GM23338 (cell line): Measurements from ENCODE around the gene ANXA6. TPM values are rescaled to one million over a fixed set of nuclear protein-coding genes. Genes with fewer than 3 reads are reported as not detected.

Source experiments
- ATAC-seq: fragments of 200-7000 bp; cut with Tn5 transposase; 3 replicates; pipeline ENCODE4 v1.9.1; 2020
- DNase-seq: peaks from one replicate; pipeline ENCODE4 v3.0.0-alpha.2; 2015; ENCODE audit warnings: low spot score
- H2AFZ ChIP-seq: fragments of 200-600 bp; sonication (generic); 2 replicates; pipeline ENCODE4 v1.8.0; 2016; ENCODE audit warnings: antibody characterized with exemption, mild to moderate bottlenecking, moderate library complexity
- H3F3A ChIP-seq: fragments of 200-600 bp; sonication (generic); replicated peaks from 2 replicates; pipeline ENCODE4 v1.8.0; 2017; ENCODE audit warnings: antibody characterized with exemption, mixed run types, low read depth
- H3K27ac ChIP-seq: fragments of 200-600 bp; sonication (generic); 2 replicates; pipeline ENCODE4 v1.6.1; 2016; ENCODE audit warnings: low read depth
- H3K27me3 ChIP-seq: fragments of 200-600 bp; sonication (generic); 2 replicates; pipeline ENCODE4 v1.8.0; 2016; ENCODE audit warnings: mild to moderate bottlenecking, mixed run types, moderate library complexity; ENCODE audit not compliant: insufficient read depth
- H3K36me3 ChIP-seq: fragments of 200-600 bp; sonication (generic); 2 replicates; pipeline ENCODE4 v1.8.0; 2016; ENCODE audit warnings: mild to moderate bottlenecking; ENCODE audit not compliant: insufficient read depth
- H3K4me1 ChIP-seq: fragments of 200-600 bp; sonication (generic); 2 replicates; pipeline ENCODE4 v1.8.0; 2016; ENCODE audit warnings: mild to moderate bottlenecking, moderate library complexity; ENCODE audit not compliant: insufficient read depth
- H3K4me2 ChIP-seq: fragments of 200-600 bp; sonication (generic); 2 replicates; pipeline ENCODE4 v1.7.1; 2017; ENCODE audit warnings: mixed run types
- H3K4me3 ChIP-seq: fragments of 200-600 bp; sonication (generic); 2 replicates; pipeline ENCODE4 v1.6.1; 2016; ENCODE audit warnings: mixed run types
- H3K79me2 ChIP-seq: fragments of 200-600 bp; sonication (generic); replicated peaks from 2 replicates; pipeline ENCODE4 v1.8.0; 2017; ENCODE audit warnings: mild to moderate bottlenecking; ENCODE audit not compliant: insufficient read depth
- H3K9me2 ChIP-seq: fragments of 200-600 bp; sonication (generic); 2 replicates; pipeline ENCODE4 v1.8.0; 2017; ENCODE audit not compliant: insufficient read depth
- H4K20me1 ChIP-seq: fragments of 200-600 bp; sonication (generic); replicated peaks from 2 replicates; pipeline ENCODE4 v1.8.0; 2017; ENCODE audit warnings: mild to moderate bottlenecking; ENCODE audit not compliant: insufficient read depth
- H3K27ac Mint-ChIP-seq: 2 replicates; pipeline ENCODE4 v1.8.0; 2020; ENCODE audit warnings: inconsistent platforms, mild to moderate bottlenecking, moderate library complexity, mixed read lengths
- H3K27me3 Mint-ChIP-seq: 3 replicates; pipeline ENCODE4 v1.8.0; 2022; ENCODE audit warnings: low read depth, mild to moderate bottlenecking, moderate library complexity, mixed read lengths, inconsistent platforms; ENCODE audit not compliant: insufficient read depth, poor library complexity
- H3K36me3 Mint-ChIP-seq: 3 replicates; pipeline ENCODE4 v1.8.0; 2021; ENCODE audit warnings: low read depth, mild to moderate bottlenecking, inconsistent platforms, moderate library complexity, mixed read lengths
- H3K4me1 Mint-ChIP-seq: 3 replicates; pipeline ENCODE4 v1.8.0; 2020; ENCODE audit warnings: mild to moderate bottlenecking, inconsistent platforms, mixed read lengths
- H3K4me3 Mint-ChIP-seq: 3 replicates; pipeline ENCODE4 v1.8.0; 2021; ENCODE audit warnings: moderate library complexity, mild to moderate bottlenecking, inconsistent platforms, mixed read lengths
- H3K9me3 Mint-ChIP-seq: 3 replicates; pipeline ENCODE4 v1.8.0; 2020; ENCODE audit warnings: moderate library complexity, mild to moderate bottlenecking, inconsistent platforms, mixed read lengths
- CREB1 ChIP-seq: fragments of 250-450 bp; sonication (Bioruptor Pico); IDR thresholded peaks from 2 replicates; pipeline ENCODE4 v1.5.0; 2020; ENCODE audit warnings: low read depth, mild to moderate bottlenecking, moderate library complexity
- EZH2 ChIP-seq: fragments of 200-600 bp; sonication (generic); IDR thresholded peaks from one replicate; pipeline ENCODE4 v1.8.0; 2017; ENCODE audit warnings: antibody characterized with exemption, mild to moderate bottlenecking, low read depth; ENCODE audit not compliant: unreplicated experiment
- EZH2phosphoT487 ChIP-seq: fragments of 200-600 bp; sonication (generic); IDR thresholded peaks from one replicate; pipeline ENCODE4 v1.8.1; 2018; ENCODE audit warnings: antibody characterized with exemption; ENCODE audit not compliant: unreplicated experiment
- JUNB ChIP-seq: IDR thresholded peaks from one replicate; pipeline ENCODE4 v1.6.1; 2016; ENCODE audit warnings: antibody characterized with exemption; ENCODE audit not compliant: unreplicated experiment
- NANOG ChIP-seq: IDR thresholded peaks from 2 replicates; pipeline ENCODE4 v1.6.1; 2016; ENCODE audit warnings: antibody characterized with exemption, borderline replicate concordance
- POLR2AphosphoS5 ChIP-seq: IDR thresholded peaks from 2 replicates; pipeline ENCODE4 v1.6.1; 2016; ENCODE audit warnings: antibody characterized with exemption, low read depth
- STAT1 ChIP-seq: IDR thresholded peaks from one replicate; pipeline ENCODE4 v1.6.1; 2016; ENCODE audit warnings: antibody characterized with exemption; ENCODE audit not compliant: unreplicated experiment
- ZNF331 ChIP-seq: fragments of 250-450 bp; sonication (Bioruptor Pico); IDR thresholded peaks from 2 replicates; pipeline ENCODE4 v1.5.0; 2020; ENCODE audit warnings: low read depth, mild to moderate bottlenecking, moderate library complexity
- polyA plus RNA-seq: library from polyadenylated mRNA; unstranded; fragments of >200 nt; fragmentation: Nextera tagmentation; extraction: Ambion mirVana; gene quantifications from 2 replicates; pipeline ENCODE4 v1.2.1, GENCODE V29; 2016
- total RNA-seq: library from RNA; depleted of rRNA; stranded (reverse); fragments of >200 nt; shearing (Covaris generic); gene quantifications from 2 replicates; pipeline ENCODE4 v1.2.3, GENCODE V29; 2014
- TF ChIP-seq, protein P1 (sequence below): IDR thresholded peaks from 2 replicates; pipeline ENCODE4 v1.6.1; 2016; ENCODE audit warnings: antibody characterized with exemption
- TF ChIP-seq, protein P2 (sequence below): IDR thresholded peaks from one replicate; pipeline ENCODE4 v1.6.1; 2018; ENCODE audit warnings: antibody characterized with exemption; ENCODE audit not compliant: unreplicated experiment
- TF ChIP-seq, protein P3 (sequence below): fragments of 250-450 bp; sonication (Bioruptor Pico); IDR thresholded peaks from 2 replicates; pipeline ENCODE4 v1.5.0; 2020; ENCODE audit warnings: mild to moderate bottlenecking, moderate library complexity

The ANXA6 gene
- total and polyA plus RNA-seq, 2 experiments from 2014 or later: 26.5 to 110 TPM

DNA sequence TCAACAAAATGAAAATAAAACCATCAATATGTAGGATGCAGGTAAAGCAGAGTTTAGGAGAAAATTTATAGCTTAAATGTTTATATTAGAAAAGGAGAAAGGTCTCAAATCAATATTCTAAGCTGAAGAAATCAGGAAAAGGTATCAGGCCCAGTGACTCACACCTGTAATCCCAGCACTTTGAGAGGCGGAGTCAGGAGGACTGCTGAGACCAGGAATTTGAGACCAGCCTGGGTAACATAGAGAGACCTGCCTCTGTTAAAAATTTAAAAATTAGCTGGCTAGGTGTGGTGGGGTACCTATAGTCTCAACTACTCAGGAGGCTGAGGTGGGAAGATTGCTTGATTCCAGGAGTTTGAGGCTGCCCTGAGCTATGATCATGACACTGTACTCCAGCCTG is 34.1 kb upstream of the ANXA6 start:
- H3K36me3 ChIP-seq: no peaks in the 10 kb centered on the region
- no peak overlapping the region for H2AFZ ChIP-seq
- Mint-ChIP-seq H3K27me3 (peaks cover 3% of the 10 kb centered on the region), H3K4me1 (peaks cover 12% of the 10 kb centered on the region), H3K9me3 (no peaks in the 10 kb centered on the region; the same call in 2 of the 3 replicates), H3K27ac (no peak overlapping the region), H3K4me3 (no peak overlapping the region), H3K36me3 (no peaks in the 10 kb centered on the region)
- DNase-seq: peak; percentile 54
- no peaks in the 10 kb centered on the region; the same call in 1 of the 2 replicates for H3K4me1 ChIP-seq
- H3K27ac ChIP-seq: no peak overlapping the region
- H3K9me2 ChIP-seq: no peaks in the 10 kb centered on the region
- no peak overlapping the region for H3K4me3 ChIP-seq
- no peaks in the 10 kb centered on the region for H3K79me2 ChIP-seq
- TF ChIP-seq ZNF331 (no peak), CREB1 (CRISPR knock-in tag) (no peak), EZH2phosphoT487 (no peak), EZH2 (no peak), JUNB (no peak)
- TF ChIP-seq, protein P1, sequence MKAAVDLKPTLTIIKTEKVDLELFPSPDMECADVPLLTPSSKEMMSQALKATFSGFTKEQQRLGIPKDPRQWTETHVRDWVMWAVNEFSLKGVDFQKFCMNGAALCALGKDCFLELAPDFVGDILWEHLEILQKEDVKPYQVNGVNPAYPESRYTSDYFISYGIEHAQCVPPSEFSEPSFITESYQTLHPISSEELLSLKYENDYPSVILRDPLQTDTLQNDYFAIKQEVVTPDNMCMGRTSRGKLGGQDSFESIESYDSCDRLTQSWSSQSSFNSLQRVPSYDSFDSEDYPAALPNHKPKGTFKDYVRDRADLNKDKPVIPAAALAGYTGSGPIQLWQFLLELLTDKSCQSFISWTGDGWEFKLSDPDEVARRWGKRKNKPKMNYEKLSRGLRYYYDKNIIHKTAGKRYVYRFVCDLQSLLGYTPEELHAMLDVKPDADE: no peak
- H4K20me1 ChIP-seq: no peaks in the 10 kb centered on the region
- no peaks in the 10 kb centered on the region for H3F3A ChIP-seq
- peak; percentile 82 for ATAC-seq
- H3K27me3 ChIP-seq: no peaks in the 10 kb centered on the region
- H3K4me2 ChIP-seq: no peak overlapping the region

DNA sequence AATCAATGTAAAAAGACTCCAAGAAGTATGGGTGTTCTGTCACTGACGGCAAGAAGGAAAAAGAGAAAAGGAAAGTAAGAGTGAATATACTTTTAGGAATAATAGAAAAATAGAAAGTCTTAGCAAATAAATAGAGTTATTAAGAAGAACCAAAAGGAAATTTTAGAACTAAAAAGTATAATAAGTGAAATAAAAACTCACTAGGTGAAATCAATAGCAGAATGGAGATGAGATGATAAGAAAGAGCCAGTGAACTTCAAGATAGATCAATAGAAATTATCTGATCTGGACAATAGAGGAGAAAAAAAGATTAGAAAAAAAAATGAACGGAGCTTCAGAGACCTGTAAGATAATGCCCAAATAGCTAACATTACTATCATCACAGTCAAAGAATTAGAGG is 31.6 kb upstream of the ANXA6 start:
- Mint-ChIP-seq H3K4me1 (peaks cover 22% of the 10 kb centered on the region), H3K4me3 (no peak overlapping the region), H3K36me3 (no peaks in the 10 kb centered on the region), H3K27ac (no peak overlapping the region), H3K27me3 (peaks cover 3% of the 10 kb centered on the region), H3K9me3 (no peaks in the 10 kb centered on the region; the same call in 2 of the 3 replicates)
- H3K4me2 ChIP-seq: no peak overlapping the region
- no peaks in the 10 kb centered on the region for H3F3A ChIP-seq
- no peaks in the 10 kb centered on the region for H3K9me2 ChIP-seq
- no peak overlapping the region for H3K27ac ChIP-seq
- no peaks in the 10 kb centered on the region; the same call in 1 of the 2 replicates for H3K4me1 ChIP-seq
- H4K20me1 ChIP-seq: no peaks in the 10 kb centered on the region
- no peak overlapping the region for H2AFZ ChIP-seq
- DNase-seq (no peak), ATAC-seq (no peak)
- no peaks in the 10 kb centered on the region for H3K79me2 ChIP-seq
- H3K36me3 ChIP-seq: no peaks in the 10 kb centered on the region
- no peak overlapping the region for H3K4me3 ChIP-seq
- H3K27me3 ChIP-seq: no peaks in the 10 kb centered on the region
- TF ChIP-seq NANOG (no peak), POLR2AphosphoS5 (no peak), EZH2 (no peak), STAT1 (no peak), EZH2phosphoT487 (no peak)
- TF ChIP-seq, protein P2, sequence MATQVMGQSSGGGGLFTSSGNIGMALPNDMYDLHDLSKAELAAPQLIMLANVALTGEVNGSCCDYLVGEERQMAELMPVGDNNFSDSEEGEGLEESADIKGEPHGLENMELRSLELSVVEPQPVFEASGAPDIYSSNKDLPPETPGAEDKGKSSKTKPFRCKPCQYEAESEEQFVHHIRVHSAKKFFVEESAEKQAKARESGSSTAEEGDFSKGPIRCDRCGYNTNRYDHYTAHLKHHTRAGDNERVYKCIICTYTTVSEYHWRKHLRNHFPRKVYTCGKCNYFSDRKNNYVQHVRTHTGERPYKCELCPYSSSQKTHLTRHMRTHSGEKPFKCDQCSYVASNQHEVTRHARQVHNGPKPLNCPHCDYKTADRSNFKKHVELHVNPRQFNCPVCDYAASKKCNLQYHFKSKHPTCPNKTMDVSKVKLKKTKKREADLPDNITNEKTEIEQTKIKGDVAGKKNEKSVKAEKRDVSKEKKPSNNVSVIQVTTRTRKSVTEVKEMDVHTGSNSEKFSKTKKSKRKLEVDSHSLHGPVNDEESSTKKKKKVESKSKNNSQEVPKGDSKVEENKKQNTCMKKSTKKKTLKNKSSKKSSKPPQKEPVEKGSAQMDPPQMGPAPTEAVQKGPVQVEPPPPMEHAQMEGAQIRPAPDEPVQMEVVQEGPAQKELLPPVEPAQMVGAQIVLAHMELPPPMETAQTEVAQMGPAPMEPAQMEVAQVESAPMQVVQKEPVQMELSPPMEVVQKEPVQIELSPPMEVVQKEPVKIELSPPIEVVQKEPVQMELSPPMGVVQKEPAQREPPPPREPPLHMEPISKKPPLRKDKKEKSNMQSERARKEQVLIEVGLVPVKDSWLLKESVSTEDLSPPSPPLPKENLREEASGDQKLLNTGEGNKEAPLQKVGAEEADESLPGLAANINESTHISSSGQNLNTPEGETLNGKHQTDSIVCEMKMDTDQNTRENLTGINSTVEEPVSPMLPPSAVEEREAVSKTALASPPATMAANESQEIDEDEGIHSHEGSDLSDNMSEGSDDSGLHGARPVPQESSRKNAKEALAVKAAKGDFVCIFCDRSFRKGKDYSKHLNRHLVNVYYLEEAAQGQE: no peak
- TF ChIP-seq, protein P3, sequence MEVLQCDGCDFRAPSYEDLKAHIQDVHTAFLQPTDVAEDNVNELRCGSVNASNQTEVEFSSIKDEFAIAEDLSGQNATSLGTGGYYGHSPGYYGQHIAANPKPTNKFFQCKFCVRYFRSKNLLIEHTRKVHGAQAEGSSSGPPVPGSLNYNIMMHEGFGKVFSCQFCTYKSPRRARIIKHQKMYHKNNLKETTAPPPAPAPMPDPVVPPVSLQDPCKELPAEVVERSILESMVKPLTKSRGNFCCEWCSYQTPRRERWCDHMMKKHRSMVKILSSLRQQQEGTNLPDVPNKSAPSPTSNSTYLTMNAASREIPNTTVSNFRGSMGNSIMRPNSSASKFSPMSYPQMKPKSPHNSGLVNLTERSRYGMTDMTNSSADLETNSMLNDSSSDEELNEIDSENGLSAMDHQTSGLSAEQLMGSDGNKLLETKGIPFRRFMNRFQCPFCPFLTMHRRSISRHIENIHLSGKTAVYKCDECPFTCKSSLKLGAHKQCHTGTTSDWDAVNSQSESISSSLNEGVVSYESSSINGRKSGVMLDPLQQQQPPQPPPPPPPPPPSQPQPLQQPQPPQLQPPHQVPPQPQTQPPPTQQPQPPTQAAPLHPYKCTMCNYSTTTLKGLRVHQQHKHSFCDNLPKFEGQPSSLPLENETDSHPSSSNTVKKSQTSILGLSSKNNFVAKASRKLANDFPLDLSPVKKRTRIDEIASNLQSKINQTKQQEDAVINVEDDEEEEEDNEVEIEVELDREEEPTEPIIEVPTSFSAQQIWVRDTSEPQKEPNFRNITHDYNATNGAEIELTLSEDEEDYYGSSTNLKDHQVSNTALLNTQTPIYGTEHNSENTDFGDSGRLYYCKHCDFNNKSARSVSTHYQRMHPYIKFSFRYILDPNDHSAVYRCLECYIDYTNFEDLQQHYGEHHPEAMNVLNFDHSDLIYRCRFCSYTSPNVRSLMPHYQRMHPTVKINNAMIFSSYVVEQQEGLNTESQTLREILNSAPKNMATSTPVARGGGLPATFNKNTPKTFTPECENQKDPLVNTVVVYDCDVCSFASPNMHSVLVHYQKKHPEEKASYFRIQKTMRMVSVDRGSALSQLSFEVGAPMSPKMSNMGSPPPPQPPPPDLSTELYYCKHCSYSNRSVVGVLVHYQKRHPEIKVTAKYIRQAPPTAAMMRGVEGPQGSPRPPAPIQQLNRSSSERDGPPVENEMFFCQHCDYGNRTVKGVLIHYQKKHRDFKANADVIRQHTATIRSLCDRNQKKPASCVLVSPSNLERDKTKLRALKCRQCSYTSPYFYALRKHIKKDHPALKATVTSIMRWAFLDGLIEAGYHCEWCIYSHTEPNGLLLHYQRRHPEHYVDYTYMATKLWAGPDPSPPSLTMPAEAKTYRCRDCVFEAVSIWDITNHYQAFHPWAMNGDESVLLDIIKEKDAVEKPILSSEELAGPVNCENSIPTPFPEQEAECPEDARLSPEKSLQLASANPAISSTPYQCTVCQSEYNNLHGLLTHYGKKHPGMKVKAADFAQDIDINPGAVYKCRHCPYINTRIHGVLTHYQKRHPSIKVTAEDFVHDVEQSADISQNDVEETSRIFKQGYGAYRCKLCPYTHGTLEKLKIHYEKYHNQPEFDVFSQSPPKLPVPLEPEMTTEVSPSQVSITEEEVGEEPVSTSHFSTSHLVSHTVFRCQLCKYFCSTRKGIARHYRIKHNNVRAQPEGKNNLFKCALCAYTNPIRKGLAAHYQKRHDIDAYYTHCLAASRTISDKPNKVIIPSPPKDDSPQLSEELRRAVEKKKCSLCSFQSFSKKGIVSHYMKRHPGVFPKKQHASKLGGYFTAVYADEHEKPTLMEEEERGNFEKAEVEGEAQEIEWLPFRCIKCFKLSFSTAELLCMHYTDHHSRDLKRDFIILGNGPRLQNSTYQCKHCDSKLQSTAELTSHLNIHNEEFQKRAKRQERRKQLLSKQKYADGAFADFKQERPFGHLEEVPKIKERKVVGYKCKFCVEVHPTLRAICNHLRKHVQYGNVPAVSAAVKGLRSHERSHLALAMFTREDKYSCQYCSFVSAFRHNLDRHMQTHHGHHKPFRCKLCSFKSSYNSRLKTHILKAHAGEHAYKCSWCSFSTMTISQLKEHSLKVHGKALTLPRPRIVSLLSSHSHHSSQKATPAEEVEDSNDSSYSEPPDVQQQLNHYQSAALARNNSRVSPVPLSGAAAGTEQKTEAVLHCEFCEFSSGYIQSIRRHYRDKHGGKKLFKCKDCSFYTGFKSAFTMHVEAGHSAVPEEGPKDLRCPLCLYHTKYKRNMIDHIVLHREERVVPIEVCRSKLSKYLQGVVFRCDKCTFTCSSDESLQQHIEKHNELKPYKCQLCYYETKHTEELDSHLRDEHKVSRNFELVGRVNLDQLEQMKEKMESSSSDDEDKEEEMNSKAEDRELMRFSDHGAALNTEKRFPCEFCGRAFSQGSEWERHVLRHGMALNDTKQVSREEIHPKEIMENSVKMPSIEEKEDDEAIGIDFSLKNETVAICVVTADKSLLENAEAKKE (CRISPR knock-in tag): no peak
- TF ChIP-seq, protein P1: no peak
